C4-2B (cell line): ENCODE data around the gene RNF31.

ENCODE experiments used
- CTCF ChIP-seq: fragments of 450-650 bp; conservative IDR thresholded peaks from 2 replicates; pipeline ENCODE4 v1.5.1; 2017; ENCODE audit warnings: mild to moderate bottlenecking
- ZFX ChIP-seq: fragments of 450-650 bp; IDR thresholded peaks from 2 replicates; pipeline ENCODE4 v1.6.1; 2017

GRCh38 chr14:24185026-24185425 lies 37.7 kb downstream of the RNF31 start:
- TF ChIP-seq CTCF = no peak
- TF ChIP-seq ZFX = no peak
